Measurements from ENCODE around the gene KPNA2.
"Not testable (repeated sequence)": the region's sequence is repeated elsewhere in the genome, so short reads cannot be mapped to it uniquely, and the experiment has no call there.

- not testable (repeated sequence) for TF ChIP-seq CTCF, POLR2A (IDR thresholded peaks at IDR 0.05)
Observed at GRCh38 chr17:68070582-68071444, 35.3 kb downstream of the KPNA2 start.

All from testis (tissue), 2 donors.